Measurements from ENCODE around the gene ITGA2B.
A peak's percentile ranks its signal among the peaks of the same experiment; 100 is the strongest.
"Not testable (repeated sequence)": the region's sequence is repeated elsewhere in the genome, so short reads cannot be mapped to it uniquely, and the experiment has no call there.

ITGA2B gene

DNA sequence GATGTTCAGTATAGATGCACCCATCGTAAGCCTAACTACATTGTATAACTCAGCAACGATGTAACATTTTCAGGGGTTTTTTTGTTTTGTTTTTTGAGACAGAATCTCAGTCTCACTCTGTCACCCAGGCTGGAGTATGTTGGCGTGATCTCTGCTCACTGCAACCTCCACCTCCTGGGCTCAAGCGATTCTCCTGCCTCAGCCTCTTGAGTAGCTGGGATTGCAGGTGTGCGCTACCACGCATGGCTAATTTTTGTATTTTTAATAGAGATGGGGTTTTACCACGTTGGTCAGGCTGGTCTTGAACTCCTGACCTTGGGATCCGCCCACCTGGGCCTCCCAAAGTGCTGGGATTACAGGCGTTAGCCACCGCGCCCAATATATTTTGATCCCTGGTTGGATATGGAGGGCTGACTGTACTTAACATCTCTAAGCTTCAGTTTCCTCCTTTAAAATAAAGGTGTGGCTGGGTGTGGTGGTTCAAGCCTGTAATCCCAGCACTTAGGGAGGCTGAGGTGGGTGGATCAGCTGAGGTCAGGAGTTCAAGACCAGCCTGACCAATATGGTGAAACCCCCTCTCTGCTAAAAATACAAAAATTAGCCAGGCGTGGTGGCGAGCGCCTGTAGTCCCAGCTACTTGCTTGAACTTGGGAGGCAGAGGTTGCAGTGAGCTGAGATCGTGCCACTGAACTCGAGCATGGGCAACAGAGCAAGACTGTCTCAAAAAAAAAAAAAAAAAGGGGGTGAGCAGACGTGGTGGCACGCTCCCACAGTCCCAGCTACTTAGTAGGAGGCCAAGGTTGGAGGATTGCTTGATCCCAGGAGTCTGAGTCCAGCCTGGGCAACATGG is 42.0 kb downstream of the ITGA2B start:
- peaks cover 14% of the 10 kb centered on the region for H3K27me3 ChIP-seq (ENCODE audit: insufficient read depth, low read length)
- H3K36me3 ChIP-seq (ENCODE audit: insufficient read depth, low read depth, low read length); H3K9me3 ChIP-seq (ENCODE audit: insufficient read depth, low read depth, low read length); H3K27ac ChIP-seq (ENCODE audit: low read length); H3K4me3 ChIP-seq (ENCODE audit: low read length); H3K4me1 ChIP-seq (ENCODE audit: insufficient read depth, low read length); H3K9ac ChIP-seq (ENCODE audit: low read depth, low read length): not testable (repeated sequence)

DNA sequence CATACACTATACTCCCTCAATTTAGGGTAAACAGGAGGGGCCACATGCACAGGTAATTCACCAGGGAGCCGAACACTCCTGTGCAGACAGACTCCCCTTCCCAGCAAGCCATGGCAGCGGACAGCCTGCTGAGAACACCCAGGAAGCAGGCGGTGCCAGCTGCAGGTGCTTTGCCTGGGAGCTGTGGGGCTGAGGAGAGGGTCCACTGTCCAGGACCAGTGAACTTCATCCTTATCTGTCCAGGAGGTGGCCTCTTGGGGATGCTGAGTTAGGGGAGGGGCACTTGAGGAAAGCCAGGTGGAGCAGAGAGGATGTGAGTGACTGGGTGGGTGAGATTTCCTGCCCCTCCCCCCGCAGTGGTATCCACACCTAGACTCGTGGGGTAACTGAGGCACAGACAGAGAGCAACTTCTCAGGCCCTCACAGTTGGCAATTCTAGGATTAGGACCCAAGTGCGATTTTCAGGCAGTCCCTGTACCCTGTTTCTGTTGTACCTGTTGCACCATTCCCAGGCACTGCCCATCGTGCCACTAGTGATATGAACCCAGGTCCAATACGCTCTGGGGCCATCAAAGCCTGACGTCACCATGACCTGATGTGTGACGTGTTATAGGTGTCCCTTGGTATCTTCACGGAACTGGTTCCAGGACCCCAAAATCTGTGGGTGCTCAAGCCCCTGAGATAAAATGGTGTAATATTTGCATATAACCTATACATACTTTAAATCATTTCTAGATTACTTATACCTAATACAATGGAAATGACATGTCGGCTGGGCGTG is 43.2 kb downstream of the ITGA2B start:
- H3K36me3 ChIP-seq (ENCODE audit: insufficient read depth, low read depth, low read length): no peaks in the 10 kb centered on the region
- H3K27ac ChIP-seq (ENCODE audit: low read length): no peak overlapping the region
- peak overlapping the region; percentile 80; the same call in 1 of the 2 replicates for H3K9ac ChIP-seq (ENCODE audit: low read depth, low read length)
- H3K27me3 ChIP-seq (ENCODE audit: insufficient read depth, low read length): peaks cover 14% of the 10 kb centered on the region
- H3K9me3 ChIP-seq (ENCODE audit: insufficient read depth, low read depth, low read length): no peaks in the 10 kb centered on the region
- H3K4me1 ChIP-seq (ENCODE audit: insufficient read depth, low read length): 0 out of 2 replicates have a peak, but pooled peaks cover 5% of the 10 kb centered on the region
- H3K4me3 ChIP-seq (ENCODE audit: low read length): peak overlapping the region; percentile 92

GRCh38 chr17:44345454-44346026 is 43.9 kb downstream of the ITGA2B start:
- H3K9ac ChIP-seq (ENCODE audit: low read depth, low read length): peak overlapping the region; percentile 80
- peaks cover 14% of the 10 kb centered on the region for H3K27me3 ChIP-seq (ENCODE audit: insufficient read depth, low read length)
- H3K4me3 ChIP-seq (ENCODE audit: low read length): peak overlapping the region; percentile 92
- 0 out of 2 replicates have a peak, but pooled peaks cover 5% of the 10 kb centered on the region for H3K4me1 ChIP-seq (ENCODE audit: insufficient read depth, low read length)
- no peaks in the 10 kb centered on the region for H3K36me3 ChIP-seq (ENCODE audit: insufficient read depth, low read depth, low read length)
- H3K9me3 ChIP-seq (ENCODE audit: insufficient read depth, low read depth, low read length): no peaks in the 10 kb centered on the region
- H3K27ac ChIP-seq (ENCODE audit: low read length): no peak overlapping the region

DNA sequence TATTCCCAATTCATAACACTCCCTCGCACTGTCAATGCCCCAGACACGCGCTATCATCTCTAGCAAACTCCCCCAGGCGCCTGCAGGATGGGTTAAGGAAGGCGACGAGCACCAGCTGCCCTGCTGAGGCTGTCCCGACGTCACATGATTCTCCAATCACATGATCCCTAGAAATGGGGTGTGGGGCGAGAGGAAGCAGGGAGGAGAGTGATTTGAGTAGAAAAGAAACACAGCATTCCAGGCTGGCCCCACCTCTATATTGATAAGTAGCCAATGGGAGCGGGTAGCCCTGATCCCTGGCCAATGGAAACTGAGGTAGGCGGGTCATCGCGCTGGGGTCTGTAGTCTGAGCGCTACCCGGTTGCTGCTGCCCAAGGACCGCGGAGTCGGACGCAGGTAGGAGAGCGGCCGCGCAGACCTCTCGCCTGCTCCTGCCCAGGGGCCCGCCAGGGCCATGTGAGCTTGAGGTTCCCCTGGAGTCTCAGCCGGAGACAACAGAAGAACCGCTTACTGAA is 44.5 kb downstream of the ITGA2B start, which contains the start of gene GRN:
Gene GRN (plus strand): TSS at position 364 of the 515 bp plus-strand sequence. CDS start 3,863 bp downstream, outside the sequence.
- H3K36me3 ChIP-seq (ENCODE audit: insufficient read depth, low read depth, low read length): no peaks in the 10 kb centered on the region
- H3K4me1 ChIP-seq (ENCODE audit: insufficient read depth, low read length): 0 out of 2 replicates have a peak, but pooled peaks cover 5% of the 10 kb centered on the region
- peak within 1 kb of the TSS; percentile 80 for H3K9ac ChIP-seq (ENCODE audit: low read depth, low read length)
- no peak within 1 kb of the TSS for H3K27ac ChIP-seq (ENCODE audit: low read length)
- H3K9me3 ChIP-seq (ENCODE audit: insufficient read depth, low read depth, low read length): no peaks in the 10 kb centered on the region
- peak within 1 kb of the TSS; percentile 92 for H3K4me3 ChIP-seq (ENCODE audit: low read length)
- H3K27me3 ChIP-seq (ENCODE audit: insufficient read depth, low read length): peaks cover 14% of the 10 kb centered on the region

- Histone ChIP-seq H3K4me3 (ENCODE audit: low read length) (no peak overlapping the region), H3K27me3 (ENCODE audit: insufficient read depth, low read length) (peaks cover 14% of the 10 kb centered on the region), H3K36me3 (ENCODE audit: insufficient read depth, low read depth, low read length) (no peaks in the 10 kb centered on the region), H3K9ac (ENCODE audit: low read depth, low read length) (no peak overlapping the region), H3K27ac (ENCODE audit: low read length) (no peak overlapping the region), H3K4me1 (ENCODE audit: insufficient read depth, low read length) (0 out of 2 replicates have a peak, but pooled peaks cover 5% of the 10 kb centered on the region), H3K9me3 (ENCODE audit: insufficient read depth, low read depth, low read length) (no peaks in the 10 kb centered on the region)
Measured at GRCh38 chr17:44343510-44344209, 45.8 kb downstream of the ITGA2B start.

GRCh38 chr17:44340553-44340952 is 48.9 kb downstream of the ITGA2B start:
- not testable (repeated sequence) for H3K9me3 ChIP-seq (ENCODE audit: insufficient read depth, low read depth, low read length); H3K9ac ChIP-seq (ENCODE audit: low read depth, low read length); H3K4me1 ChIP-seq (ENCODE audit: insufficient read depth, low read length); H3K27ac ChIP-seq (ENCODE audit: low read length); H3K36me3 ChIP-seq (ENCODE audit: insufficient read depth, low read depth, low read length); H3K4me3 ChIP-seq (ENCODE audit: low read length)
- H3K27me3 ChIP-seq (ENCODE audit: insufficient read depth, low read length): peaks cover 14% of the 10 kb centered on the region

DNA sequence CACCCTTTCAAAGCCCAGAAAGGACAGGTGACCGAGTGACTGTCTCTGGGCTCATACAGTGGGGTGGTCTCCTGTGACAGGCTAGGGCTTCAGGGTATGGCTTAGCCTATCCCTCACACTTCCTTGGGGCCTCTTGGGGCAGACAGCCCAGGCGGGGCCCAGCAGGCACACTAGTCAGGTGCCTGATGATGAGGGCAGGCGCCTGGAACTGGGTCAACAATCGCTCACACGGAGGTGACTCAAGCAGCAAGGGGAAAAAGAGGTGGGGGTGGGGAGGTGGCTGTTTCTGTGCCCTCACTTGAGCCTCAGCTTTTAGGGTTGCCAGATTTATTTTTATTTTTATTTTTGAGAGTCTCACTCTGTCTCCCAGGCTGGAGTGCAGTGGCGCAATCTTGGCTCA is 50.7 kb downstream of the ITGA2B start:
- Histone ChIP-seq H3K4me3 (ENCODE audit: low read length) (no peak overlapping the region), H3K4me1 (ENCODE audit: insufficient read depth, low read length) (no peaks in the 10 kb centered on the region), H3K9ac (ENCODE audit: low read depth, low read length) (no peak overlapping the region), H3K36me3 (ENCODE audit: insufficient read depth, low read depth, low read length) (no peaks in the 10 kb centered on the region), H3K9me3 (ENCODE audit: insufficient read depth, low read depth, low read length) (no peaks in the 10 kb centered on the region), H3K27me3 (ENCODE audit: insufficient read depth, low read length) (peaks cover 7% of the 10 kb centered on the region), H3K27ac (ENCODE audit: low read length) (no peak overlapping the region)

DNA sequence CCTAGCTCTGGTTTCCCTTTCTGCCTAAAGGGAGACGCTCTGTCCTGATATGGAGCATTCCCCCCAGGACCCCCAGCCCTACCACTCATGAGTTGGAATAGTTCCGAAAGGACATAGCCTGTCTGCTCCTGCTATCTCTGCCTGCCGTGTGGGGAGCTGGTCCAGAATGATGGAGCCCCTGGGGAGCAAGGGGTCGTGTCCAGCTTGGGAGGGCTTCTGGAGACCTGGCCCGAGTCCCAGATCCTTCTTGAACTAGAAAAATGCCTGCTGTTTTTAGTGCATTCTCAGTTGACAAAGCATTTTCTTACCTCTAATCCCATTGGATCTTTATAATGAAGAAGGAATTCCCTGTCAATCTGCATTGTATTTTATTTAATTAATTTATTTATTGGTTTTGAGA is 53.5 kb downstream of the ITGA2B start:
- no peaks in the 10 kb centered on the region for H3K36me3 ChIP-seq (ENCODE audit: insufficient read depth, low read depth, low read length)

DNA sequence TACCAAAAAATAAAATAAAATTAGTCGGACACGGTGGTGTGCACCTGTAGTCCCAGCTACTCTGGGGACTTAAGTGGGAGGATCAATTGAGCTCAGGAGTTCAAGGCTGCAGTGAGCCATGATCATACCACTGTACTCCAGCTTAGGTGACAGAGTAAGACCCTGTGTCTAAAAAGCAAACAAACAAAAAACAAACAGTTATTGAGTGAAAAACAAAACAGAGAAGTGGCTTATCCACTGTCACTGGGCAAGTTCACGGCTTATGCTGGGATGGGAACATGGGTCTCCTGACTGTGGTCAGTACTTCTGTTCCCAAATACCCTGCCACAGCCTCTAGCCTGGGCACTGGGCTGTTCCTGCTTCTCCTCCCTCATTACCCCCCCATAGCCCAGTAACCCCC is 53.9 kb downstream of the ITGA2B start:
- Histone ChIP-seq H3K9me3 (ENCODE audit: insufficient read depth, low read depth, low read length) (no peaks in the 10 kb centered on the region), H3K27me3 (ENCODE audit: insufficient read depth, low read length) (no peaks in the 10 kb centered on the region), H3K9ac (ENCODE audit: low read depth, low read length) (no peak overlapping the region), H3K4me3 (ENCODE audit: low read length) (no peak overlapping the region), H3K36me3 (ENCODE audit: insufficient read depth, low read depth, low read length) (no peaks in the 10 kb centered on the region), H3K4me1 (ENCODE audit: insufficient read depth, low read length) (no peaks in the 10 kb centered on the region), H3K27ac (ENCODE audit: low read length) (no peak overlapping the region)

More for the DNA sequence above, 53.5 kb downstream of the ITGA2B start:
- Histone ChIP-seq H3K4me1 (ENCODE audit: insufficient read depth, low read length) (no peaks in the 10 kb centered on the region), H3K9ac (ENCODE audit: low read depth, low read length) (no peak overlapping the region), H3K4me3 (ENCODE audit: low read length) (no peak overlapping the region), H3K9me3 (ENCODE audit: insufficient read depth, low read depth, low read length) (no peaks in the 10 kb centered on the region), H3K27ac (ENCODE audit: low read length) (no peak overlapping the region), H3K27me3 (ENCODE audit: insufficient read depth, low read length) (no peaks in the 10 kb centered on the region)

DNA sequence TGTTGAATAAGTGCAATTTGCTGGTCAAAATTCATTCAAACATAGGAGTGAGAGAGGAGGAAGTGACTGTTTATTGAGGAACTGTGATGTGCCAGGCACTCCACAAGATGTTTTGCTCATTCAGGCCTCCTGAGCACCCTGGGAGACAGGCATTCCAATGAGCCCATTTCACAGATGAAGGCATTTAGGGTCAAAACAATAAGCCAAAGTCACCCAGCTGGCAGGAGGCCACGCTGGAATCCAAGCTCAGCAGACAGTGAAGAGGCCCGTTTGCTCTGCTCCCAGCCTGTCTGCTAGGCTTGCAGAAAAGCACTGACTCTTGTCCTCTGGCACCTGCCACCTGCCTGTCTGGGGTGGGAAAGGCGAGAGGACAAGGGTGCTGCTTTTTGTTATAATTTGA is 54.7 kb downstream of the ITGA2B start:
- no peaks in the 10 kb centered on the region for H3K27me3 ChIP-seq (ENCODE audit: insufficient read depth, low read length)
- no peaks in the 10 kb centered on the region for H3K36me3 ChIP-seq (ENCODE audit: insufficient read depth, low read depth, low read length)
- no peaks in the 10 kb centered on the region for H3K9me3 ChIP-seq (ENCODE audit: insufficient read depth, low read depth, low read length)
- H3K27ac ChIP-seq (ENCODE audit: low read length): no peak overlapping the region
- H3K9ac ChIP-seq (ENCODE audit: low read depth, low read length): no peak overlapping the region
- H3K4me3 ChIP-seq (ENCODE audit: low read length): no peak overlapping the region
- H3K4me1 ChIP-seq (ENCODE audit: insufficient read depth, low read length): no peaks in the 10 kb centered on the region

- no peak overlapping the region for H3K27ac ChIP-seq (ENCODE audit: low read length)
Measured at GRCh38 chr17:44334315-44334714, 55.1 kb downstream of the ITGA2B start.

More at GRCh38 chr17:44334315-44334714, 55.1 kb downstream of the ITGA2B start:
- Histone ChIP-seq H3K9me3 (ENCODE audit: insufficient read depth, low read depth, low read length) (no peaks in the 10 kb centered on the region), H3K36me3 (ENCODE audit: insufficient read depth, low read depth, low read length) (no peaks in the 10 kb centered on the region), H3K4me1 (ENCODE audit: insufficient read depth, low read length) (no peaks in the 10 kb centered on the region), H3K9ac (ENCODE audit: low read depth, low read length) (no peak overlapping the region), H3K27me3 (ENCODE audit: insufficient read depth, low read length) (no peaks in the 10 kb centered on the region), H3K4me3 (ENCODE audit: low read length) (no peak overlapping the region)

Data from iPS-20b (cell line).